HG03521 (cell line): ENCODE results near the gene COL19A1.
"Not testable (repeated sequence)": the region's sequence is repeated elsewhere in the genome, so short reads cannot be mapped to it uniquely, and the experiment has no call there.

Experiments used
- ATAC-seq: cut with Tn5 transposase; IDR thresholded peaks from one replicate; pipeline ENCODE4 v1.9.1; 2021; ENCODE audit warnings: mild to moderate bottlenecking, moderate library complexity; ENCODE audit not compliant: unreplicated experiment

The COL19A1 gene

DNA sequence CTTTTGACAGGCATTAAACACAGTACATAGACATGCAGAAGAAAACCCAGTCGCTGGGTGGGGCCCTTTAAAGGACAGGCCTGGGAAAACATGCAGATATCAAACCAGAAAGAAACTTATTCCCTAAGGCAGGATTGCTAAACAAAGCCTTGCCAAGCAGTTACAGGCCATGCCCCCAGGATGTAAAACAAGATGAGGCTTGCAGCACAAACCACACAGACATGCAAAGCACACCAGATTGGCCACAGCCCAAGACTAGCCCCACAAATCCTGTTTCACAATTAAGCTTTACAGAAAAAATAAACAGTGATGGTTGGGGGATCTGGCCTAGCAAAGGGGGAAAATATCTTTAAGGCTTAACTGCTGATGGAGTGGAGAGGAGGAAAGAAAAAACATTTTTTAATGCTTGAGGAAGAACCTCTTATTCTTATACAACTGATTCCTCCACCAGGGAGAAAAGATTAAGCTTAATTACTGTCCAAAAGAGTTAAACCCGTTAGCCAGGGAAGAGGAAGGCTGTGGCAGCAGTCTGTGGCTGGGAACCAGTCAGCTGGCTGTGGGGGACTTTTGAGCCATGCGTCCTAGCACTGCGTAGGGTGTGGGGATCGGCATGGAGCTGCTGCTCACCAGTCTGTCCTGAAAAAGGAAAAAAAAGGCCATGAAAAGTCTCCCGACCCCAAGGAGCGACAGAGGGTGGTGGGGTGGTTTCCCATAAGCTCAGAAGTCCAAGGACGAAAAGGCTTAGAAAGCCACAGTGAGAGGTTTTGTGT is 28.4 kb downstream of the COL19A1 start:
- no peak for ATAC-seq

DNA sequence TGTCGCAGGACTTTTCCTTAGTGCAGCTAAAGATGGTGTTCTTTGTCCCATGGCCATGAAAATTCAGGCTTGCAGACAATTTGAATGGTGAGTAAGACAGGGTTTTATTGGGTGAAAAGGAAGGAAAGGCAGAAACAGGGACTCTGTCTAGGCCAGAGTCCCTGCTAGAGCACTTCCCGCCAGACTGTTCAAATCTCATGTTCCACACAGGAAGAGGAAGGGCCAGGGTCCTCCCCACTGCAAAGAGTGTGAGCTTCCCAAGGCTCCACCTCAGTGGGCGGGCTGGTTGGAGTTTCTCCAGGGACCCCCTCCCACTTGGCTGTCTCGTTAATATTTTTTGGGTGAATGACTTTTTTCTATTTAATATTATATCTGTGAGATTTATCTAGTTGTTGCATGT is 29.0 kb downstream of the COL19A1 start:
- no peak for ATAC-seq

GRCh38 chr6:69900869-69901268 is 34.5 kb downstream of the COL19A1 start:
- ATAC-seq = no peak

DNA sequence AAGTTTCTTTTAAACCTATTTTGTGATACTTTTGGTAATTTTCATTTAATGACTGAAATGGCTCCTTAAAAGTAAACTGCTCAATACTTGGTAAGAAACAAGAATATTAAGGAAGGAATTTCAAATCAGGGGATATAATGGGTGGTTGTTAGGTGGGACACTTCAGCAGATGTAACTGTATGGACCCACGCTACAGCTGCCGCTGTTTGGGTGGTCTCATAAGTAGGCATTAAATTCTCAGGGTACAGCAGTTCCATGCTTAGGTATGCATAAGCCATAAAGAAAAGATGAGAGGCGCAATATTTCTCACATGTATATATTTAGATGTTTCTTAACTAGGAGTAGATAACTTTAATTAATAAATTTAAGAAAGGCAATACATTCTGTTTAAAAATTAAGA is 35.0 kb downstream of the COL19A1 start:
- no peak for ATAC-seq

DNA sequence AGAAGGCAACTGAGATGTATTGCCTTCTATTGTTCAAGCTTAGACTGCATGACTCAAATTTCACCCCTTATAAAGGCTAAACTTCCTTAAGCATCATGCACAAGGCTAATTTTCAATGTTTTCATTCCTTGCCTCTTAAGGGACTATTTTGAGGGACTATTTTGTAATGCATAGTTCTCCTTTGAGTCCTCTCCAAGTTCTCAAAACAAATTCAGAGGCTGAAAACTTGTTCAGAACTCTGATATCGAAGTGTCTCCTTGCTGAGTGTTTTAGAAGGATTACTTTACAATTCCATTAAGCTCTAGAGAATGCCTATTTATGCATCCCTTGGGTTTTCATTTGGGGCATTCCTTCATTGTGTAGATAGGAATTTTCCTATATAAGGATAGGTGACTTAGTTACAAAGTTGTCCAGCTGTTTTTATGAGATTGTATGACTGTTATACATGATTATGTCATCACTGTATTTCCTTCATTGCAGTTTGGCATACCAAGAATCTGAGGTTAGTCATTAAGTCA is 41.7 kb downstream of the COL19A1 start:
- no peak for ATAC-seq

GRCh38 chr6:69913361-69913760 is 47.0 kb downstream of the COL19A1 start:
- ATAC-seq = no peak

DNA sequence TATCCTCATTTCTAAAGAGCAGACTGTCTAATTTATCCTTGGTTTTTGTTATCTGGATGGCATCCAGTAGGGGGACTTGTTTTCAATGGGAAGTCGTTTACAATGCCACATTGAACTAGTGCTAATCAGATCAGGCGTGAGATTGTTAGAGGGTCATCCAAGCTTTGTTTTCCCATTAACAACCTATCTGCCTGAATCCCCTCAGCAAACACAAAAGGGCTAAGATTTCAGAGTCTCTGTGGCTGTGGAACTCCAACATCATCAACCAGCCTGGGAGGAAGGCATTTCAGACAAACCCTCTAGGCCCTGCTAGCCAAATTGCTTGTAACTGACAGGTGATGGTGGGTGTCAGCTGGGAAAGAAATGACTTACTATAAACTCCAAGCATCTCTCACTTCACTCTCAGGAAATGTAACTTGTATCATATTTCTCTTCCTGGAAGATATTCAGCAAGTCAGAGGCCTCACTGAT is 47.7 kb downstream of the COL19A1 start:
- no peak for ATAC-seq

DNA sequence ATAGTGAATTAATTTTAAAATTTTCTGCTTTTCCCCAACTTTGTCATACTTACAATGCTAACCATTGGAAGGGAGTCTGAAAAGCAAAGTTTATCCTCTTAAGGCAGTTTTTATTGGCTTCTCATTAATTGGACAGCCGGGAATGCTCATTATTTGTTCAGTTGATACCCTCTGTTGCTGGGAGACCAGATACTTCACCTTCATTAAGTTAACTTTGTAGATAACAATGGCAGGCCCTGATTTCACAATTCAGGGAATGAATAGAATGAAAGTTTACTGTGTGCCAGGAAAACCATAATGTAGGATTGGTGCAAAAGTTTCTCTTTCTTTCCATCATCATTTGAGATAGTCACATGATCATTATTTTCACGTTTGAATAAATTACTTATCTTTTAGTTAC is 49.0 kb downstream of the COL19A1 start:
- no peak for ATAC-seq

DNA sequence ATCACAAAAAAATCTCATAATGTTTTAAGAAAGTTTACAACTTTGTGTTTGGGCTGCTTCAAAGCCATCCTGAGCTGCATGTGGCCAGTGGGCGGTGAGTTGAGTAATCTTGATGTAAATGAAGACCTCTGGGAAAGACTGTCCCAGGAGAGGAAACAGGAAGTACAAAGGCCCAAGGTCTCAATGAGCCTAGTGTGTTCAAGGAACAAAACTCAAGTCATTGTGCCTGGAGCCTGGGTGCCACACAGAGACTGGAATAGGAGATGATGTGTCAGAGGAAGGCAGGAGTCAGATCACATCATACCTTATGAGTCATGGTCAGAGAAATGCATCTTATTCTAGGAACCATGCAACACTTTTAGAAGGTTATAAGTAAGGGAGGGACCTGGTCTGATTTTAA is 51.5 kb downstream of the COL19A1 start:
- ATAC-seq = no peak

- no peak for ATAC-seq
These were observed 52.6 kb downstream of the COL19A1 start for GRCh38 chr6:69918813-69919475.

GRCh38 chr6:69921066-69921465 is 54.7 kb downstream of the COL19A1 start:
- ATAC-seq = not testable (repeated sequence)

GRCh38 chr6:69921611-69922010 is 55.3 kb downstream of the COL19A1 start:
- not testable (repeated sequence) for ATAC-seq

DNA sequence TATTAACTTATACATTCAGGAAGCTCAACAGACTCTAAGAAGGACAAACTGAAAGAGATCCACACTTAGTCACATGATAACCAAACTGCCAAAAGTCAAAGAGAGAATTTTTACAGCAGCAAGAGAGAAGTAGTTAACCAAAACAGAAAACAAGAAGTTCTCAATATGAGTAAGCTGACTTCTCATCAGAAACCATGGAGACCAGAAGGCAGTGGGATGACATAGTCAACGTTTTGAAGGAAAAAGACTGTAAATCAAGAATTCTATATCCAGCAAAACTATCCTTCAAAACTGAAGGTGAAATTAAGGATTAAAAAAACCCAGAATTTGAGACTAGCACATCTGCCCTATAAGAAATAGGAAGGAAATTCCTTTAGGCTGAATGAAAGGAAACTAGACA is 60.4 kb downstream of the COL19A1 start:
- ATAC-seq = no peak

DNA sequence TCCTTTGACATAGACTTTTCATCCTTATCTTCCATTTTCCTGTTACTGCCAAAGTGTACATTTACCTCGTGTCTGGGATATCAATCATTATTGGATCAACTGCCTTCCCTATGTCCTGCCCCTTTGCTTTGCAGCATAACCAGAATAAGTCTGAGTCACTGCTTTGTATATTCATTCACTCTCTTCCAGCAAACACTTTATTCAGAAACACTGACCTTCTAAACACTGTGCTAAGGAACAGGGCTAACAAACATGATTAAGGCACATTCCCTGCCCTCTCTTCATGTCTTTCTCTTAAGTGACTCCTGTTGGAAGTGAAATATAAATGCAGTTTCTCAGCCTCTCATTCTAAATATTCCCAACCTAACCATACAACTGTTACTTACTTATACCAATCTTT is 66.9 kb downstream of the COL19A1 start:
- ATAC-seq = no peak

DNA sequence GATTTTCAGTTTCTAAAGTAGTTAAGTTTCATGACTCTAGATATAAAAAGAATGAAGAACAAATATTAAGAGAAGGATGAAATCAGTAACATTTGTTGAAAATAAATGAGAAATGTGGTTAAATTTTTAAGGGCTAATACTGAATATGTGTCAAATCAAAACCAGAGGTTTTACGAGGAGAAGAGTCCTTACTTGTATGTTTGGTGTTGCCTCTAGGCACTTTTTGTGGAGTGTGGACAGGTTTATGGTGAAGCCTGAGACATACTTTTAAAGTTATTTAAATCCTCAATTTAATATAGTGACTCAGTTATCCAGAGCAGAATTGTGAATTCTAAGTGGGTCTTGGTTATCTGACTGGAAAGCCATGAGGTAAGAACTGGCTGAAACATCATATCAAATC is 68.7 kb downstream of the COL19A1 start:
- no peak for ATAC-seq

DNA sequence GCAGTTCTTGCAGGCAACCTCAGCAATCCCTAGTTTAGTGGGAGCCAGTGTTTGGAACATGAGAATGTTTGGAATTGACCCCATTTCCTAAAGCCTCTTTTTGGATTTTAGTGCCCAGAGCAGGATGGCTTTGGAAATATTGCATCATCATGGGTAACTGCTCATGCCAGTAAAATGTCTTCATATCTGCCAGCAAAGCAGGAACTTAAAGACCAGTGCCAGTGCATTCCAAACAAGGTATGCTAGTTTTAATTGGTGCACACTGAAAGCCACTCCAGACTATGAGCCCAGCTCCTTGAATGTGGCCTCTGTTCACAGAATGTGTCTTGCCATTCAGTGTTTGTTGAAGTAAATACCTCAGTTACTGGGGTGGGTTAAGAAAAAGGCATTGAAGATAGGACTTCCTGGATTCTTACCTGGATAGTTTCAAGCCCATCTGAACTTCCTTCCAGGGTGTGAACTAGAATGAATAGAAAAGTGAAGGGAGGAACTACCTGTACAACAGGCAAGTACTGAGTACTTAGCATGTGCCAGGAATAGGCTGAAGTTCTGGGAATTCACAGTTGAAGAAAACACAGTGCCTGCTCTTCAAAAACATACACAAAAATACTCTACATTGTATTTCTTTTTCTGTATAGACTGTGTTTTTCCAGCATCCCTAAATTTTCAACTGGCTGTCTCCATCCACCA is 70.5 kb downstream of the COL19A1 start:
- ATAC-seq = no peak

DNA sequence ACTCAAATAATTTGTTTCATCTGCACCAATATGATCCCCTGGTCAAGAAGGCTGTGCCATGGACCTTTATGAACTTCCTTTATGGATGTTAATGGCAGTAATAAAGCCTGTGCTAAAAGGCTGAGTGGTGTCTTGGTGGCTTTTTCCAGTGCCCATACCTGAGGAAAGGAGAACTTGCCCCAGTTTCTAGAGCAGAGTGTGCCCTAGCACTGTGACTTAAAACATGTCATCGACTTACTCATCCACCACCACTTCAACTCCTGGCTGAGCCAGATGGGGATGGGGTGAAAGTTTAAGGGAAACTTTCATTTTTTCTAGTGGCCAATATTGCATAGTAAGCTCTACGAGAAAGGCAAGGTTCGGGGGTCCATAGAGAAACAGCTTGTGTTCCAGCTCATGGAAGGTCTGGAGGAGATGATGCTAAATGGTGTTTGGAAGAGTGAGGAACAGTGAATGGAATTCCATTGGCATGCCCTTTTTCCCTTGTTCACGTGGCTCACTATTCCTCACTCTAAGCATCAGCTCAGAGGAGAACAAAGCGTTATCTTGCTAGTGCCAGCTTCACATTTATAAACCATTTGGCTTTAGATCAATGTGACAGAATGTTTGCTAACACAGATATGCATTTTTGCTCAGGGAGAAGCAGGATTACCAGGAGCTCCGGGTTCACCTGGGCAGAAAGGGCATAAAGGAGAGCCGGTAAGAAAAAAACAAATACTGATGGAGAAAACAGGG is 71.2 kb downstream of the COL19A1 start:
- no peak for ATAC-seq

DNA sequence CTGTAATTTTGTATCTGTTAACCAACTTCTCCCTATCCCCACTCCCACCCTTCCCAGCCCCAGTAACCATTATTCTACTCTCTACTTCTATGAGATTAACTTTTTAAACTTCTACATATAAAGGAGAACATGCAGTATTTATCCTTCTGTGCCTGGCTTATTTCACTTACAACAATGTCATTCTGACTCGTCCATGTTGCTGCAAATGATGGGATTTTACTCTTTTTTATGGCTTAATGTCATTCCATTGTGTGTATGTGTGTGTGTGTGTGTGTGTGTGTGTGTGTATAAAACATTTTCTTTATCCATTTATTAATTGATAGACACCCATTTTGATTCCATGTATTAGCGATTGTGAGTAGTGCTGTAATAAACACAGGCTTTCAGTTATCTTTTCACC is 76.1 kb downstream of the COL19A1 start:
- no peak for ATAC-seq

DNA sequence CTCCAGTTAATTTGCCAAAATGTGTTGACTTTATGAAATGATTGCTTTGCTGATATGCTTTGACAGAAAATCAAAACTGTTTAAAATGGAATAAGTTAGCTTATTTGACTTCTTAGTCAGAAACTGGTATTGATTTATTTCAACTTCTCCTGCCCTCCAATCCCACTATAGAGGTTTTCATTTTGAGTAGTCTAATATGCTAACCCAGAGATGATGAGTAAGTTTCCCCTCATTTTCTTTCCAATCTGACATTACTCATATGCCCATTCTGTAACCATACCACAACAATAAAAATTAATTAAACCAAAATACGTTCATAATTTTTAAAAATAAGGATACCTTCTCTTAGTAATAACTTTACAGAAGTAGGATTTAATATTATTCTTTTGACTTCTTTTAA is 78.8 kb downstream of the COL19A1 start:
- ATAC-seq = no peak

DNA sequence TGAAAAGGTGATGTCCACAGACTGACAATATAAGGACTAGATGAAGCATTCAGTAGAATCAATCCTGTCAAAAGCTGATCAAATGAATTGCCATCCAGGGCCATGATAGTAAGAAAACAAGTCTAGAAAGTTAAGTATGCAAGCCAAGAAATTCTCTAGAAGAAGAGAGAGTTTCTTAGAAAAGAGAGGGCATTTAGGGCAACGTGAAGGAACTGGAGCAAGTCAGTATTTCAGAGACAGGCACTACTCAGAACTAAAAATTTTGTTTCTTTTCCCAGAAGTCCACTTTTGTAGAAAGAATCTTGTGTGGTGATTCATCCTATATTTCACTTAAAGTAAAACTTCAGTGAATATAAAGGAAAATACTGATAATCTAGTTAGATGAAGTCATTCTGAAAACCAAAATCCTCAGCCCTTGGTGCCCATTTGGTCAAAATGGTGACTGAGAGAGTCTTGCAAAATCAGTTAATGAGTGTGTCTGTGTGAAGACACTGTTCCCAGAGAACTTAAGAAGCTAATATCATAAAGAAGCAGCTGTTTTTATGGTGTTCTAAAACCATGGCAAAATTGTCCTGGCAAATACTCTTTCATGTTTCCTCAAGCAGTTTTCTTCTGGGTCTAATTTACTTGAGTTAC is 82.2 kb downstream of the COL19A1 start:
- no peak for ATAC-seq

DNA sequence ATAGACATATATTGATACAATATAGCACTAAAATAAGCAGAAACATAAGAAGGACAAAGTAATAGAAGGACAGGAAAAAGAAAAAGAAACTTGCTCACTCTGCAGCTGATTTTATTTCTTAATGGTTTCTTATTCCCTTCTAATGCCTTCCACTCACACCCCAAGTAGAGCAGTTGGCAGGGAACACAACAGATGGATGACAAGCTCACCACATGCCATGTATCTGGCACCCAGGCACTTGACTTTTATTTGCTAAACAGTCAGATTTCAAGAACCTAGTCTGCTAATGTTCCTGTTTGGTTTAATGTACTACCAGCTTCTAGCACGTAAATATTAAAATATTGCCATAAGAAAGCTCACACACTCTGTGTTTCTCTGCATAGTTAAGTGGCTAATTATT is 87.1 kb downstream of the COL19A1 start:
- no peak for ATAC-seq
